GM12891 (cell line): ENCODE results near the gene STMP1.

Experiments
- POLR2A ChIP-seq: IDR thresholded peaks from 2 replicates; pipeline ENCODE4 v1.6.1; 2011; ENCODE audit warnings: low read depth, low read length, control low read depth
- POLR2AphosphoS5 ChIP-seq: IDR thresholded peaks from 2 replicates; pipeline ENCODE4 v1.6.1; 2011; ENCODE audit warnings: low read depth, low read length, control low read depth
- TAF1 ChIP-seq: IDR thresholded peaks from 2 replicates; pipeline ENCODE4 v1.6.1; 2011; ENCODE audit warnings: low read depth, low read length, control low read depth

- TF ChIP-seq POLR2AphosphoS5 (no peak), TAF1 (no peak), POLR2A (no peak)
These were observed 42.4 kb downstream of the STMP1 start for GRCh38 chr7:135704698-135705097.
